Measurements from ENCODE around the gene TMEM134.
"Not testable (repeated sequence)": the region's sequence is repeated elsewhere in the genome, so short reads cannot be mapped to it uniquely, and the experiment has no call there.

Gene TMEM134

GRCh38 chr11:67483831-67484665 is 15.0 kb upstream of the TMEM134 start:
- DNase-seq, result no peak

DNA sequence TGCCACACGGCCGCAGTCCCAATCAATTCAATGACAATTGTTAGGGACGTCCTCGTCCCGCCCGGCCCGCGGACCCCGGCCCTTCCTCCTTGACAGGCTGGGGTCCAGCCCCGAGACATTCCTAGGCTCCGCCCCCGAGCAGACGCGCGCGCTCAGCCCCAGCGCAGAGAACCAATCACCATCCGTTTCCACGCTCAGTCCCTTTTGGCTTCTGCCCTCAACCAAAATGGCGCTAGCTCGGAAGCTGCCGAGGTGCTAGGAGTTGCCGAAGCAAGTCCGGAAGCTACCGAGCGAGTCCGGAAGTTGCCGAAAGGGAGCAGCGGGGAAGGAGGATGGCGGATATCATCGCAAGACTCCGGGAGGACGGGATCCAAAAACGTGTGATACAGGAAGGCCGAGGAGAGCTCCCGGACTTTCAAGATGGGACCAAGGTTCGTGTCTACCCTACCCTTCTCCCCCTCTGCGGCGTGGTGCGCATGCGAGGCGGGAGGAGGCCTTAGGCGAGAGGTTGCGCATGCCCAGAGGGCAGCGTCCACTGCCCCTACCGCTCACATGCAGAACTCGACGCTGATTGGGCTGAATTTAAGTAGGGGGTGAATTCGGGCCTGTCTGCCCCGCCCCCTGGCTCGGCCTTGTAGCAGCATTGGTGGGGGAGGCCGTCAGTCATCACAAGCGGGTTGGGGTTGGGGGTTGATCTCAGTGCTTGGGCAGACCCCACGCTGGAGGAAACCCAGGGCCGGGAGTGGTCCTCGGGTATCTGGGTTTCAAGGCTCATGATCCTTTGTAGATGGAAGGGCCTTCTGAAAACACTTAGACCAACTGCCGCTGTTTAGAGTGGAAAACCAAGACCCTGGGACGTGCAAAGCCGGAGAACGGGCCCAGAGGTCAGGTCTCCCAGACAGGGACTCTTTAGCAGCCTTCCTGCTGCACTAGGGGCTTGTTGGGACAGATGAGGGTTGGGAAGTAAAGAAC is 14.1 kb upstream of the TMEM134 start, which contains the start of gene AIP:
Gene AIP (plus strand): TSS at position 200 of the 972 bp plus-strand sequence. CDS start 133 bp downstream, at position 333.
- DNase-seq, result peak; percentile 100

GRCh38 chr11:67482275-67482826 is 13.3 kb upstream of the TMEM134 start:
- no peak for DNase-seq

- DNase-seq, result not testable (repeated sequence)
Observed at GRCh38 chr11:67477344-67478050, 8.4 kb upstream of the TMEM134 start.

- DNase-seq, result not testable (repeated sequence)
Observed at GRCh38 chr11:67476692-67477091, 7.6 kb upstream of the TMEM134 start.

DNA sequence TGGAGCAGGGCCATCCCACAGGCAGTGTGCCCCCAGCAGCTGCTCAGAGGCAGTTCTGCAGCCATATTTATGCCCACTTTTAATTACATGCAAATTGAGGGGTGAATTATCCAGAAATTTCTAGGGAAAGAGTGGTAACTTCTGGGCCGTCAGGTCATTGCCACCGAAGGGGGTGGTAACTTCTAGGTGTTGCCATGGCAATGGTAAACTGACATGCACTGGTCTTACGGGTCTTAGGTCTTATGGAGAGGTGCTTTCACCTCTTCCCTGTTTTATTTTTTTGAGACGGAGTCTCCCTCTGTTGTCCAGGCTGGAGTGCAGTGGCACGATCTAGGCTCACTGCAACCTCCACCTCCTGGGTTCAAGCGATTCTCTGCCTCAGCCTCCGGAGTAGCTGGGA is 3.8 kb upstream of the TMEM134 start:
- DNase-seq, result no peak

DNA sequence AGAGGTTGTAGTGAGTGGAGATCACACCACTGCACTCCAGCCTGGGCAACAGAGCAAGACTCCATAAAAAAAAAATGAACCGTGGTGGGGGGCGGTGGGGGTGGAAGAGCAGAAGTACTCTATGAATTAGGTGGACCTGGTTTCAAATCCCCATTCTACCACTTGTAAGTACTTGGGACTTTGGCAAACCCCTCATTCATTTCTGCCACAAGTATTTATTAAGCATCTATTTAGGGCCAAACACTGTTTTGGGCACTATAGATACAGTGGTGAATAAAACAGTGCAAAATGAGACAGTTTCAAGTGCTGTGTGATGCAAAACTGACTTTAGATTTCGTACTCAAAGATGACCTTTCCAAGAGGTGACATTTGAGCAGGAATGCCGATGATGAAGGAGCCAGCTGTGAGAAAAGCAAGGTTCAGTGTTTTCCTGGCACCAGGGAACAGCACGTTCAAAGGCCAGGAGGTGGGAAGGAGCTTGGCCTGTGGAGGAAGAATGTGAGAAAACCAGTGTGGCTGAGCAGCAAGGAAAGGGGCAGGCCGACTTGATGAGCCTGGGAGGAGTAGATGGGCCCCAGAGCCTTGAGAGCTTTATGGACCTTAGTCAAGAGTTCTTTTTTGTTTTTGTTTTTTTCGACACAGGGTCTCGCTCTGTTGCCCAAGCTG is 1.4 kb upstream of the TMEM134 start:
- DNase-seq, result no peak

GRCh38 chr11:67469508-67469811 is 409 bp upstream of the TMEM134 start:
- no peak for DNase-seq

DNA sequence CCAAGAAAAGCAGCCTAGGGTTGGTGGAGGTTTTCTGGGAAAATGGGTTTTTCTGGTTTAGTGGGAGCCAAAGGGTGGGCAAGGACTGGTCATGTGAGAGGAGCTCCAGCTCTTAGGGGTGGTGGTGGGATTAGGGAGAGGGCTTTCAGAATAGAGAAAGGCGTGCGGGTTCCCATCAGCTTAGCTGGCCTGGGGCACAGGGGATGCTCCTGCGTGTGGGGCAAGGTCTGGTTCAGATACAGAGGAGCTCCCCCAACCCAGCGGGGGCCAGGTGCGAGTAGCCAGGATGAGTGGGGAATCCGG is 644 bp downstream of the TMEM134 start:
- DNase-seq, result peak; percentile 56

GRCh38 chr11:67468056-67468455 is 995 bp downstream of the TMEM134 start:
- peak; percentile 80 for DNase-seq

GRCh38 chr11:67466962-67467771 is 1.9 kb downstream of the TMEM134 start:
- DNase-seq, result peak; percentile 75

- DNase-seq, result no peak
Observed at GRCh38 chr11:67466367-67466766, 2.7 kb downstream of the TMEM134 start.

GRCh38 chr11:67465530-67465929 is 3.5 kb downstream of the TMEM134 start:
- DNase-seq, result not testable (repeated sequence)

GRCh38 chr11:67465189-67465510 is 3.9 kb downstream of the TMEM134 start:
- DNase-seq, result no peak

DNA sequence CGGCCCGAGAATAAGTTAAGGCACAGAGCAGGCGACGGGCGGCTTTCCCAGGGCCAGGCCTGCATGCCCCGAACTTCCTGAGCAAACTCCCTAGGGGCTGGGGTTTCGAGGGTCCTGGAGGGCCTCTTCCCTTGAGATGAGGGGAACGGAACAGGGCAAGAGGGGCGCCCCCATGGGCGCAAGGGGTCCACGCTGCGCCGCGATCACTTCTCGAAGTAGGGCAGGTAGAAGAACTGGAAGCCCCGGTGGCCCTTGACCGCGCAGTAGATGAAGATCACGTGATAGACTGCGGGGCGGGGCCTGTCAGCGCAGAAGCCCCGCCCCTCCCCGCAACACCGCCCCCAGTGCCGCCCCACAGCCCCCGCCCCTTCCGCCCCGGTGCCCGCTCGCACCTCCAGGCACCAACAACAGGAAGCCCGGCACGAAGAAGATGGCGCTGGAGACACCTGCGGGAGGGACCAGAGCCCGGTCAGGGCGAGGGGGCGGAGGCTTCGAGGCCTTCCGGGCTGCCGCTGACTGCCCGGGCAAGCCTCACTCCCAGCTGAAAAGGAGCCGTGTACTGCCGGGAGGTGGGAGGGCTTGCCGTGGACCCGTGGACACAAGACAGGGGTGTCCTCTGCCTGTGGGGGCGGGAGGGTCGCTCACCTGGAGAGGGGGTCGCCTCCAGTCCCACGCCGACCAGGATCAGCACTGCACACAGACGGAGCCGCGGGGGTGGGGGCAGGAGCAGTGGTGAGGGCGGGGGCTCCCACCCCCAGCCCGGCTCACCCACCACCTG is 4.5 kb downstream of the TMEM134 start:
- peak; percentile 98 for DNase-seq

DNA sequence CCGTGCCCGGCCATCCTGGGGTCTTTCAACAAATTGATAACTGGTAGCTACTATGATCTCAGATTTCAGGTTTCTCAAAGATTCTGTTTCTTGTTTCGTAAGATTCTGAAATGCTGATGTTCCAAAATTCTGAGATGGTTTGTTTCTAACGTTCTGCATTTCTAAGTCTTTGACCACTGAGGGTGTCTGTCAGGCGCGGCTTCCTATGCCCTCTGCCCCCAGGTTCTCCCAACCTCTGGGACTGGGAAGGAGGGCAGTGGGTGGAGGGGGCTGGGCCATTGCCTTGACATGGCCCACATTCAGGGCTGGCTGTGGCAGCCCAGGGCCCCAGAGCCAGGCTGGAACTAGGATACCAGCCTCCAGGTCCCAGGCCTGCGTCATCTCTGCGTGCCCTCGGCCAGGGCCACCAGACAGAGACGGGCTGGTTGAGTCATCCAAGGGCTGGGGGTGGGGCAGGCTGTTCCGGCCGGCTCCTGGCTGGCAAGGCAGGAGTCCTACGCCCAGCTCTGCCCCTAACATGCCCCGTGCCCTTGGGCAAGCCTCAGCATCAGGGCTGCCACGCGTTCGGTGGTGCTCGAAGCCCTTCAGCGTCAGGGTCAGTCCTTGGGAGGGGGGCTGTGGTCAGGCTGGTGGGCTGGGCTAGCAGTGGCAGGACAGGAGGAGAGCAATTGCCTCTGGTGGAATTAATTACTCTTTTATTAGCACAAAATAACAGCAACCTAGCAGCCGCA is 5.2 kb downstream of the TMEM134 start:
- DNase-seq, result no peak

- DNase-seq, result no peak
Observed at GRCh38 chr11:67463186-67463585, 5.9 kb downstream of the TMEM134 start.

- DNase-seq, result no peak
Observed at GRCh38 chr11:67458266-67458665, 10.8 kb downstream of the TMEM134 start.

- no peak for DNase-seq
Observed at GRCh38 chr11:67457453-67457852, 11.6 kb downstream of the TMEM134 start.

DNA sequence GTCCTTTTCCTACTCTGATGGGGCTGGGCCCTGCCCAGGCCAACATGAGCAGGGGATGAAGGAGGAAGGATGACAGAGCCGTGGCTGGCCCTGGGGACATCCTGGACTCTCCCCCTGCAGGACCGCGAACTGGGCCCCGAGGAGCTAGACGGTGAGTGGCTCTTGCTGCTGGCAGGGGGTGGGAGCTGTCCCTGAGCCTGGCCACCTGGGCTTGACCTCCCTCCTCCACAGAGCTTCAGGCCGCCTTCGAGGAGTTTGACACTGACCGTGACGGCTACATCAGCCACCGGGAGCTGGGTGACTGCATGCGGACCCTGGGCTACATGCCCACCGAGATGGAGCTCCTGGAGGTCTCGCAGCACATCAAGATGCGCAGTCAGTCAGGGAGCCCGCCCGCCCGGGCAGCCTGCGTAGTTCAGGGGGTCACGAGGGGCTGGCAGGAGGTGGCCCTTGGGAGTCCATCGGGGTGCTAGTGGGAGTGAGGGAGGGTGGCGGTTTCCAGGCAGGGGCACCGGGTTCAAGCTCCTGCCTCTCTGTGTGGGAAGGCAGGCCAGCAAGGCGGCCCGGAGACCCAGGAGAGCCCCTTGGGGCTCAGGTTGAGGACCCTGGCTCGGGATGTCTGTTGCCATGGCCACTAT is 12.9 kb downstream of the TMEM134 start:
- DNase-seq, result no peak
